GM12801 (cell line): ENCODE results near the gene TMEM132D.

Source experiments
- TF ChIP-seq, protein P1 (sequence below): IDR thresholded peaks from one replicate; pipeline ENCODE4 v1.5.1; 2011; ENCODE audit warnings: control low read depth; ENCODE audit not compliant: insufficient read length; ENCODE audit errors: extremely low read depth

The TMEM132D gene

DNA sequence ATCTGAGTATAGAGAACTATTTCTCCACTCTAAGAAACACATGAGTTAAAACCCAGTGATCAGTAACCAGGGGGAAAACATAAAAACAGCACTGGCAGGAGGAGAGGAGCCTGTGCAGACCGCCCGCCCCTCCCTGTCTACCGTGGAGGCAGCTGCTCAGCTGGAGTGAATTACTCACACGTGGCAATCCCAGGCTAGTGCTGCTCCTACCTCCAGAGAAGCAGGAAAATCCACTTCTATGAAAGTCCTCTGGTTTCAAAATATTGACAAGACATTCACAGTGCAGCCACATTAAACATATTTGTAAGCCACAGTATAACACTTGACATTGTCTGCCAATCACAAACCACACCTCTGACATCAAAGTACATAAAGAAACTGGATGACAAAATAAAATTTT, 16.7 kb downstream of the TMEM132D start:
- TF ChIP-seq, protein P1, sequence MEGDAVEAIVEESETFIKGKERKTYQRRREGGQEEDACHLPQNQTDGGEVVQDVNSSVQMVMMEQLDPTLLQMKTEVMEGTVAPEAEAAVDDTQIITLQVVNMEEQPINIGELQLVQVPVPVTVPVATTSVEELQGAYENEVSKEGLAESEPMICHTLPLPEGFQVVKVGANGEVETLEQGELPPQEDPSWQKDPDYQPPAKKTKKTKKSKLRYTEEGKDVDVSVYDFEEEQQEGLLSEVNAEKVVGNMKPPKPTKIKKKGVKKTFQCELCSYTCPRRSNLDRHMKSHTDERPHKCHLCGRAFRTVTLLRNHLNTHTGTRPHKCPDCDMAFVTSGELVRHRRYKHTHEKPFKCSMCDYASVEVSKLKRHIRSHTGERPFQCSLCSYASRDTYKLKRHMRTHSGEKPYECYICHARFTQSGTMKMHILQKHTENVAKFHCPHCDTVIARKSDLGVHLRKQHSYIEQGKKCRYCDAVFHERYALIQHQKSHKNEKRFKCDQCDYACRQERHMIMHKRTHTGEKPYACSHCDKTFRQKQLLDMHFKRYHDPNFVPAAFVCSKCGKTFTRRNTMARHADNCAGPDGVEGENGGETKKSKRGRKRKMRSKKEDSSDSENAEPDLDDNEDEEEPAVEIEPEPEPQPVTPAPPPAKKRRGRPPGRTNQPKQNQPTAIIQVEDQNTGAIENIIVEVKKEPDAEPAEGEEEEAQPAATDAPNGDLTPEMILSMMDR: no peak

DNA sequence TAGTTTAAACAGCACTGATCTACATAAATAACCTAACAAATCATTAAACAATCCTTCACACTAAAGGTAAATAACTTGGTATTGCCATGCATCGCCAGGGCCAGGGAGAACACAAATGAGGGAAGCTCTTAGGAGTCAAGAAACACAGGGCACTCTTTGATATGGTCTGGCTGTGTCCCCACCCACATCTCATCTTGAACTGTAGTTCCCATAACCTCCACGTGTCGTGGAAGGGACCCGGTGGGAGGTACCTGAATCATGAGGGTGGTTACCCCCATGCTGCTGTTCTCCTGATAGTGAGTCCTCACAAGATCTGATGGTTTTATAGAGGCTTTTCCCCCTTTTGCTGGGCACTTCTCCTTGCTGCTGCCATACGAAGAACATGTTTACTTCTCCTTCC, 17.3 kb downstream of the TMEM132D start:
- TF ChIP-seq, protein P1: no peak

DNA sequence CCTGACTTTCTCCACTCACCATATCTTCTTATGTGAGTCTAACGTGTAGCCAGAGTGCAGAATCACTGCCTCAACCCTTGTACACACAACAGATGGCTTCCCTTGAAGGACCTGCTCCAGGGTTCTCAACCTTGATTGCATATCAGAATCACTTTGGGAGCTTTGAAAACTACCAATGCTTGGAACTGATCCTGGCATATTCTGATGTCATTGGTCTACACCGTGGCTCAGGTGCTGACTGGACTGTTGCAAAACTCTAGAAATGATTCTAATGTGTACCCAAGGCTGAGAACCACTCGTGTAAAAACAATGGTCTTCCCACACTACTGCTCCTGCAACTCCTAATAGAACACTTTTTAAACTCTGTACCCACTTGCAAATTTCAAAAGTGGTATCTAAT, 18.5 kb downstream of the TMEM132D start:
- TF ChIP-seq, protein P1: no peak

DNA sequence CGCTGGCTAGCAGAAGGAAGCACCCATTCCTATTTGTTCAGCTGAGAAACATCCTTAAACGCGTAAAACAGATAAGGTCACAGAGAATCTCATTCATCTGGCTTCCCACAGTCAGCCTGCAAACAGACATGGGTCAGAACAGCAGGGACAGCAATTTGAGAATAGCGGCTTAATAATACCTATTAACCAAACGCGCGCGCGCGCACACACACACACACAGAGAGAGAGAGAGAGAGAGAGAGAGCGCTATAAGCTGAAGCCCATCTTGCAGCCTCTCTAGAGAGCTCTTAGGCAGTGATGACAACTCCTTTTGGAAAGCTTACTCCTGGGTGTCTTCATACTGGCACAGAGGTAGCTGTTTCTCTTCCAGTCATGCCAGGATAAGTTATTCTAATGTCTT, 26.4 kb downstream of the TMEM132D start:
- TF ChIP-seq, protein P1: no peak

DNA sequence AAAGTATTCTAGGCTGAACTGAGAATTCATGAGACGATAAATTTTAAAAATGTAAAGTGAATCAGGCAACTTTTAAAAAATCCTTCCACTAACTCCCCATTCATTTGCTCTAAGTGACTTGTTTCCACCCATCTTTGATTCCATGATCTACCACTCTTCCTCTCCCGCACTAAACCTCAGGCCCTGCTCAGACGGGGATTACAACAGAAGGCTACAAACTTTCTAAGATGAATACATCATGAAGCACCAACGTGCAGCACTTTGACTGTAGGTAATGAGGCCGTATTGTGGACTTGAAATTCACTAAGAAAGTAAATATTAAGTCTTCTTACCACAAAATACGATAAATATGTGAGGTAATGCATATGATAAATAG, 30.0 kb downstream of the TMEM132D start:
- TF ChIP-seq, protein P1: no peak

DNA sequence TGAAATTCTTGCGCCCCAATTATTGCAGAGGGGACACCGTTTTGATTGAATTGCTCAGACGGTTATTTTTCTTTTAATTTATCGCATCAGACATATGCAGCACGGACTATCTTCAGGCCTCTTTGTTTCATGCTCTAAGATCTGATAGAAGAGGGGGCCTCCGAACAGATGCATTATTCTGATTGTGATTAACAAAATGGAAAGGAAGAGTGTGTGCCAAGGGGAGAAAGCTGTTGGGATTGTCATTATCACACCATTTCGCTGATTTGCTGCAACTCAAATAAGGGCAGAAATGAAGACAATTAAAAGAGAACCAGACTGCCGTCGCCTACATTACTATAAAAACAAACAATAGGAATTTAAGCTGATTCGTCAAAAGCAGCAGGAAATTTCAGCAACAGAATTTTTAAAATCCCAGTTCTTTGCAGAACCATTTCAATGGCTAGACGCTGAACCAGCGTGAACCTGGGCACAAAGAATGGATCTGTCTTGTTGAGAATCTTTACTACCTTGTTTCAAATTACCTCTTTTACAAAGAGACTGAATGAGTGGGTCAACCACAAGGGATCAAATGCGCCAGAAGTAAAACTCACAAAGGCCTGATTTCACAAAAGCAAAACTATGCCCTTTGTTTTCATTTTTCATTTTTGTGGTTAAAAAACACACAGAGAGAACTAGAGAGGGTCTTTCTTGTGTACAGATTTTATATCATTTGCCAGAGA, 30.6 kb downstream of the TMEM132D start:
- TF ChIP-seq, protein P1: no peak

DNA sequence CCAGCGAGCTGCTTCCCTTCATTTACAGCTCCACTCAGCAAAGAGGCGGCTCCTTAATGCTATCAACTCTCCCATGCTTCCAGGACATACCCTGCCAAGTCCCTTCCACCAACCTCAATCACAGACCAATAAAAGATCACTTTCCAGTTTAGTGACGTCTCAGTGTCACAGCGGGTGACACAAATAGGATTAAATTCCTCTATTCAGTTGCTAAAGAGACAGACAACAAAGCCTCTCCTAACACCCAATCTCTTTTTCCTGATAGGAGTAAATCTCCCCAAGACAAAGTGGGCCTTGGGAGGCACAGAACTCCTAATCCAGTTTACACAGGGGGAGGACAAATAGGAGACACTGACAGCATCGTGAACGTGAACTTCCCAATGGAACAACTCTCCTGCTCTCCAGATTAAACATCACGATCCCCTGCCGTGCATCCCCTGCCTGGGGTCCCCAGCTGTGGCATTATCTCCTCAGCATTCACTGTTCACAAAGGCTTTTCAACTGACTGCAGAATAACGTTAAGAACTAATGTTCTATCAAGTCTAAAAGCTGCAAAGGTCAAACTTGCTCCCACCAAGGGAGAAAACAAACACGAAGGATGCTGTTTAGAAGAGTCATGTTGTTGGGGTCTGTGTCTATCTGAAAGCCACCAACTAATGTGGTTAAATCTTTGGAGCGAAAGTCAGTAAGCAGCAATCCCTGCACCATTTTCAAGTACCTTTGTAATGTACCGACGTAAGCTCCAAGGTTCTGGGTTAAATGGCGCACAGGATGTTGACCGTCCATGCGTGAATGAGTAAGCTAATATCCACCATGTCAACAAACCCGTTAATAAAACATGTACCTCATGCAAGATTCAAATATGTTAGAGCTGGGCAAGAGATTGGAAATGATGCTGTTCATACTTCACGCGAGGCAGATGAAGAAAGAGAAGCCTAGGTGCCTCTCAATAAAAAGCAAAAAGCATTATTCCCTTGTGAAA, 31.5 kb downstream of the TMEM132D start:
- TF ChIP-seq, protein P1: no peak
